GM12872 (cell line): ENCODE results near the gene PLEKHA6.
A peak's percentile ranks its signal among the peaks of the same experiment; 100 is the strongest.

Source experiments
- TF ChIP-seq, protein P1 (sequence below): IDR thresholded peaks from 3 replicates; pipeline ENCODE4 v1.5.1; 2011; ENCODE audit warnings: low read depth, mild to moderate bottlenecking, low read length, moderate library complexity; ENCODE audit not compliant: insufficient read depth

The PLEKHA6 gene

DNA sequence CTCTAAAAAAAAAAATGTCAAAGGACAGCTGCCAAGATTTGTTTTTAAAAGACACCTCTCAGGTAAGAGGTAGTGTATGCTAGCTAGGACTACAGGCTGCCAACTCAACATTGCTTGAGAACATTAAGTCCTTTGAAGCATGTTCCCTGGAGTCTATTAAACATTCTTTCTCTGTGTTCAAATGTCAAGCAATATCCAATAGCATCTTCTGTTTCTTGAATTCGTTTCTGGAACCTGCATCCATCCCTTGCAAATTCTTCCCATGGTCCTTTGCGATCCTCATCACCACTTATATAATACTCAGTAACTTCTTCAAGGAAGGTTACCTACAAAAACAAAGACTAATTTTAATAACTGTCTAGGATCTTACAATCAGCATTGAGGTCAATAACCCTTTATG is 46.3 kb upstream of the PLEKHA6 start:
- TF ChIP-seq, protein P1, sequence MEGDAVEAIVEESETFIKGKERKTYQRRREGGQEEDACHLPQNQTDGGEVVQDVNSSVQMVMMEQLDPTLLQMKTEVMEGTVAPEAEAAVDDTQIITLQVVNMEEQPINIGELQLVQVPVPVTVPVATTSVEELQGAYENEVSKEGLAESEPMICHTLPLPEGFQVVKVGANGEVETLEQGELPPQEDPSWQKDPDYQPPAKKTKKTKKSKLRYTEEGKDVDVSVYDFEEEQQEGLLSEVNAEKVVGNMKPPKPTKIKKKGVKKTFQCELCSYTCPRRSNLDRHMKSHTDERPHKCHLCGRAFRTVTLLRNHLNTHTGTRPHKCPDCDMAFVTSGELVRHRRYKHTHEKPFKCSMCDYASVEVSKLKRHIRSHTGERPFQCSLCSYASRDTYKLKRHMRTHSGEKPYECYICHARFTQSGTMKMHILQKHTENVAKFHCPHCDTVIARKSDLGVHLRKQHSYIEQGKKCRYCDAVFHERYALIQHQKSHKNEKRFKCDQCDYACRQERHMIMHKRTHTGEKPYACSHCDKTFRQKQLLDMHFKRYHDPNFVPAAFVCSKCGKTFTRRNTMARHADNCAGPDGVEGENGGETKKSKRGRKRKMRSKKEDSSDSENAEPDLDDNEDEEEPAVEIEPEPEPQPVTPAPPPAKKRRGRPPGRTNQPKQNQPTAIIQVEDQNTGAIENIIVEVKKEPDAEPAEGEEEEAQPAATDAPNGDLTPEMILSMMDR = no peak

DNA sequence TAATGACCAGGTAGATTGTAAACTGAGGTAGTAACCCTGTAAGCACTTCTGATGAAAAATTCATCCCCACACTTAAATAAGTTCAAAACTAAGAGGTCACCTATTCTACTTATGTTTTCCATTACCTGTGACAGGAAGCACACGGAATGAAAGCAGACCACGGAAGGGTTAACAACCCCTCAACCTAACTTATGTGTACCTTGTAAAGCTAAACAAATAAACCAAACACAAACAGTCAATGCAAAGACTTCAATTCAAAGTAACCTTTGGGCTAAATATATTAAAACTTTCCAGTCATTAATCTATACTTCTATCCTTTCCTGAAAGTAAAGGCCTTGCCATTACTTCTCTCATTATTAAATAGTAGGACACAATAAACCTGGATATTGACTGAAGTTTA is 44.9 kb upstream of the PLEKHA6 start:
- TF ChIP-seq, protein P1 = no peak

DNA sequence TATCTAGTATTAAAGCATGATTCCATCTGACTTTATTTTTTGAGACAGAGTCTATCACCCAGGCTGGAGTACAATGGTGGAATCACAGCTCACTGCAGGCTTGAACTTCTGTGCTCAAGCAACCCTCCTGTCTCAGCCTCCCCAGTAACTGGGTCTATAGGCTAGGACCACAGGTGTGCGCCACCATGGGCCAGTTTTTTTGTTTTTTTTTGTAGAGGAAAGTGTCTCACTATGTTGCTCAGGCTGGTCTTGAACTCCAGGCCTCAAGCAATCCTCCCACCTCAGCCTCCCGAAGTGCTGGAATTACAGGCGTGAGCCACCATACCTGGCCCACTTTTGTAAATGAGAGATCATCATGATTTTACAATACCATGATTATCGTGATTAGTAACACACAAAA is 42.7 kb upstream of the PLEKHA6 start:
- TF ChIP-seq, protein P1 = no peak

DNA sequence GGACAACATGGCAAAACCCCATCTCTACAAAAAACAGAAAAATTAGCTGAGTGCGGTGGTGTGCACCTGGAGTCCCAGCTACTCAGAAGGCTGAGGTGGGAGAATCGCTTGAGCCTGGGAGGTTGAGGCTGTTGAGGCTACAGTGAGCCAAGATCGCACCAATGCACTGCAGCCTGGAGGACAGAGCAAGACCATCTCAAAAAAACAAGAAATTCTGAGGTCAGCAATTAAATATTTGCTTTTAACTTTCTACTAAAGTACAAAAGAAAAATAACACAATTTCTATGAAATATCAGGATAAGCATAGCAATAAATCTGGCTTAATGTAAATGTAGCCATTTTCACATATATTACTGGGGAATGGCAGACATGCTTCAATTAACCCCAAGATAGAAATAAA is 42.0 kb upstream of the PLEKHA6 start:
- TF ChIP-seq, protein P1 = no peak

DNA sequence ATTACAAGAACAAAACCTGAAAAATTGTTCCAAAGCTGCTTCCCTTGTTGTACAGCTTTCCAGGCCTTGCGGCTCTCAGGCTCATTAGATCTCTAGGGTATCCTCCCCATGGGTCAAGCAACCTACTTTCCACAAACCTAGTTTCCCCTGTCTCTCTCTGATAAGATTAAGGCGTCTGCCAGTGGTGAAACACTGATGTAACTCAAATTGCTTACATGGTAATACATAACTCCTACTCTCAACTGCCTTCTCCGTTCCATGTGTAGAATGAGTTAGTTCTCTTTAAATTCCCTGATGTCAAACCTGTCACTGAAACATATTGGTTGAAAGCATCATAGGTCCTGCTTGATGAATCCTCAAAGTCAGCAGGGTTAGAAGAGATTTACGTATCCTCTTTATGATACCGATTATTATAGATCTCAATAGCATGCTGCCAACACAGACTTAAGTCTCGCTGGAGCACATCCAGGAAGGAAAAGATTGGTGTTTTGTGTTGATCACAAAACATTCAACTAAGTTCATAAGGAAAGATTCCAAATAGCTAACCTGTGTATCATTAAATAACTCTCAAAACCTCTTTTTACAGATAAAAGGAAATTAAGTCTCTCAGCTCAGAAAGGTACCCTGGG is 41.3 kb upstream of the PLEKHA6 start:
- TF ChIP-seq, protein P1 = no peak

DNA sequence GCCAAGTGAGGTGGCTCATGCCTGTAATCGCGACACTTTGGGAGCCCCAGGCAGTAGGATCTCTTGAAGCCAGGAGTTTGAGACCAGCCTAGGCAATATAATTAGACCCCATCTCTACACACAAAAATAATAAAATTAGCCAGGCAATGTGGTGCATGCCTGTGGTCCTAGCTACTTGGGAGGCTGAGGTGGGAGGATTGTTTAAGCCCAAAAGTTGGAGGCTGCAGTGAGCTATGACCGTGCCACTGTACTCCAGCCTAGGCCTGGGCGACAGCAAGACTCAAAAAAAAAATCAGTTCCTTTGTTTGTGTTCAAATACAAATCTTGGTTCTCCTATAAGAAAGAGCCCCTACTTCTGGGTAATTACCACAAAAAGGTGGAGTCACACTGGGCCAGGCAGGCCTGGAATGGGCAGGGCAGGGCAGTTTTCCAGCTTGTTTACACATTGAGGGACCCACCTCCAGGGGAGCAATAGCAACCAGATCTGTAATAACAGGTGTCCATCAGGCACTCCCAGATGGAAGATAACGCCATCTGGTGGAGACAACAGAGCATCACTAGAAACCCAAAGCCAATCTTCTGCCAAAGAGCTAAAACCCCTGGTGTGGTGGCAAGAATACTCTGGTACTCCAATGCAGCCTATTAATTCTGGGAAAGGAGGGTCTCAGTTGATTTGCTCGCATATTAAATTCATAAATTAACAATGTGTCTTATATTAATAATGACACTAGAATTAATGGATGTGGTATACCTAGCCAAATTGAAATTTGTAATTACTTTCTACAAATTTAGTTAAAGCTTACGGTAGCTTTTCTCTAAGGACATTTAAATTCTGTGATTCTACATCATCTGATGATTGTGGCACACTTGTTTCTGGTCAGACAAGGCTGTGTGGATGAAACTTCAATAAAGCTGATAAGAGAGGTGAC is 38.7 kb upstream of the PLEKHA6 start:
- TF ChIP-seq, protein P1 = peak; percentile 94

DNA sequence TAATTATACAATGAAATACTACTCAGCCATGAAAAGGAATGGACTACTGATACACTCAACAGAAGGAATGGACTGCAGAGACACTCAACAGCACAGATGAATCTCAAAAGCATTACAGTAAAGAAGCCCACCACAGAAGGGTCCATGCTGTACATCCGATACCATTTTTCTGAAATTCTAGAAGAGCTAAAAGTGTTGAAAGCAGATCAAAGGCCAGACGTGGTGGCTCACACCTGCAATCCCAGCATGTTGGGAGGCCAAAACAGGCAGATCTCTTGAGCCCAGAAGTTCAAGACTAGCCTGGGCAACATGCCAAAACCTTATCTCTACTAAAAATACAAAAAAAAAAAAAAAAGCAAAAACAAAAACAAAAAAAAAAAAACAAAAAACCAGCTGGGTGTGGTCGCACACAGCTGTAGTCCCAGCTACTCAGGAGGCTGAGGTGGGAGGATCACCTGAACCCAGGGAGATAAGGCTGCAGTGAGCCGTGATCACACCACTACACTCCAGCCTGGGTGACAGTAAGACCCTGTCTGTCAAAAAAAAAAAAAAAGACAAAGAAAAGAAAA is 36.4 kb upstream of the PLEKHA6 start:
- TF ChIP-seq, protein P1 = no peak
